SH-SY5Y (cell line): ENCODE data around the gene FCER2.

Source experiments
- GATA2 ChIP-seq: IDR thresholded peaks from 2 replicates; pipeline ENCODE4 v1.6.1; 2011; ENCODE audit warnings: mild to moderate bottlenecking, low read depth, low read length
- GATA3 ChIP-seq: IDR thresholded peaks from 2 replicates; pipeline ENCODE4 v1.6.1; 2011; ENCODE audit warnings: low read depth, mild to moderate bottlenecking, low read length, moderate library complexity

DNA sequence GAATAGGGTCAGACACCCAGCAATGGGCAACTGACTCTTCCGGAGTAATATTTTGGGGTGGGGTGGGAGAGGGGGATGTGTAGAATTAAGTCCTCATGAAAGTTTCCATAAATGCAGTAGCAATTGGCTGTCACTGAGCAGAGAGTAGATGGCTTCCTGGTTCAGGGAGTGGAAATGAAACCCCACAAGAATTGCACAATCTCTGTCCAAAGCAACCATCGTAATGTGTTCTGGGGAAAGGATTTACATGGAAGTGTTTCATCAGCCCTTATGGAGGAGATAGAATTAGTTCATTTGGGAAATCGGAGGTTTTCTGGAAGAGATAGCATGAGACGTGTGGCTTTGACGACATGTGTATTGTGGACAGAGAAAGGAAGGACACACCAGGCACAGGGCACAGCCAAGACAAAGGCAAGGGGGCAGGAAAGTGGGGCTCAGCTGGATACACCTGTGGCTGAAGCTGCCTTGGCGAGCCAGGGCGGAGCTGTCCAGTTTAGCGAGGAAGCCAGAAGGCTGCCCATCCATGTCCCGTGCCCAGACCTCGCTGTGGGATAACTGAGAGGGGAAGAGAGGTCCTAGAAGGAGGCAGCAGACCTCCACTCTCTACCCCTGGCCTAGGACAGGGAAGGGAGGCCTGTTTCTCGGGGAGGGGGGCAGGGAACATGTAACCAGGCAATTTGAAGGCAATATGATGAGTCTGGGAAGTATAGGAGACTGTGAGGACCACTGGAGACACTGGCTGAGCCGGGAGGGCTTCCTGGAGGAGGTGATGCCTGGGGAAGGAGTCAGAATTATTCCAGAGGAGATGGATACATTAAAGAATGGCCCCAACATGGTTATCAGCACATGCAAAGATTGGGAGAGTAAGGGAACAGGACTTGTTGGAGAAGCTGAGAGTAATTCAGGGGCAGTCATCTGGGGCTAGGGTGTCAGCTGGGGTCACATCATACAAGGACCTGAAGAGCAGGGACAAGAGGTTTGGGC lies 32.6 kb upstream of the FCER2 start:
- TF ChIP-seq GATA3 (no peak), GATA2 (no peak)
